ENCODE data around the gene APOOL. TPM values are rescaled to one million over a fixed set of nuclear protein-coding genes. Genes with fewer than 3 reads are reported as not detected.
A peak's percentile ranks its signal among the peaks of the same experiment; 100 is the strongest.

The APOOL gene
- total and polyA plus RNA-seq, 9 of the 15 experiments (the other 6 are each of a cell fraction or from before 2014, with no cell fraction given) = 4.6 to 20.5 (median 10.2) TPM

GRCh38 chrX:85111347-85111746 lies 107.7 kb downstream of the APOOL start (continued):
- TF ChIP-seq, protein P1, sequence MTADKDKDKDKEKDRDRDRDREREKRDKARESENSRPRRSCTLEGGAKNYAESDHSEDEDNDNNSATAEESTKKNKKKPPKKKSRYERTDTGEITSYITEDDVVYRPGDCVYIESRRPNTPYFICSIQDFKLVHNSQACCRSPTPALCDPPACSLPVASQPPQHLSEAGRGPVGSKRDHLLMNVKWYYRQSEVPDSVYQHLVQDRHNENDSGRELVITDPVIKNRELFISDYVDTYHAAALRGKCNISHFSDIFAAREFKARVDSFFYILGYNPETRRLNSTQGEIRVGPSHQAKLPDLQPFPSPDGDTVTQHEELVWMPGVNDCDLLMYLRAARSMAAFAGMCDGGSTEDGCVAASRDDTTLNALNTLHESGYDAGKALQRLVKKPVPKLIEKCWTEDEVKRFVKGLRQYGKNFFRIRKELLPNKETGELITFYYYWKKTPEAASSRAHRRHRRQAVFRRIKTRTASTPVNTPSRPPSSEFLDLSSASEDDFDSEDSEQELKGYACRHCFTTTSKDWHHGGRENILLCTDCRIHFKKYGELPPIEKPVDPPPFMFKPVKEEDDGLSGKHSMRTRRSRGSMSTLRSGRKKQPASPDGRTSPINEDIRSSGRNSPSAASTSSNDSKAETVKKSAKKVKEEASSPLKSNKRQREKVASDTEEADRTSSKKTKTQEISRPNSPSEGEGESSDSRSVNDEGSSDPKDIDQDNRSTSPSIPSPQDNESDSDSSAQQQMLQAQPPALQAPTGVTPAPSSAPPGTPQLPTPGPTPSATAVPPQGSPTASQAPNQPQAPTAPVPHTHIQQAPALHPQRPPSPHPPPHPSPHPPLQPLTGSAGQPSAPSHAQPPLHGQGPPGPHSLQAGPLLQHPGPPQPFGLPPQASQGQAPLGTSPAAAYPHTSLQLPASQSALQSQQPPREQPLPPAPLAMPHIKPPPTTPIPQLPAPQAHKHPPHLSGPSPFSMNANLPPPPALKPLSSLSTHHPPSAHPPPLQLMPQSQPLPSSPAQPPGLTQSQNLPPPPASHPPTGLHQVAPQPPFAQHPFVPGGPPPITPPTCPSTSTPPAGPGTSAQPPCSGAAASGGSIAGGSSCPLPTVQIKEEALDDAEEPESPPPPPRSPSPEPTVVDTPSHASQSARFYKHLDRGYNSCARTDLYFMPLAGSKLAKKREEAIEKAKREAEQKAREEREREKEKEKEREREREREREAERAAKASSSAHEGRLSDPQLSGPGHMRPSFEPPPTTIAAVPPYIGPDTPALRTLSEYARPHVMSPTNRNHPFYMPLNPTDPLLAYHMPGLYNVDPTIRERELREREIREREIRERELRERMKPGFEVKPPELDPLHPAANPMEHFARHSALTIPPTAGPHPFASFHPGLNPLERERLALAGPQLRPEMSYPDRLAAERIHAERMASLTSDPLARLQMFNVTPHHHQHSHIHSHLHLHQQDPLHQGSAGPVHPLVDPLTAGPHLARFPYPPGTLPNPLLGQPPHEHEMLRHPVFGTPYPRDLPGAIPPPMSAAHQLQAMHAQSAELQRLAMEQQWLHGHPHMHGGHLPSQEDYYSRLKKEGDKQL (CRISPR knock-in tag; IDR thresholded peaks at IDR 0.05; ENCODE audit: borderline replicate concordance) = no peak
- no peak for TF ChIP-seq LEF1 (IDR thresholded peaks at IDR 0.05)
- no peak for TF ChIP-seq ZFX (CRISPR knock-in tag; IDR thresholded peaks at IDR 0.05)
- no peak for TF ChIP-seq ZNF121 (CRISPR knock-in tag; conservative IDR thresholded peaks at IDR 0.05)
- no peak for TF ChIP-seq SUPT5H (IDR thresholded peaks at IDR 0.05)
- no peak for TF ChIP-seq MCM7 (IDR thresholded peaks at IDR 0.05)
- TF ChIP-seq ZNF12 (CRISPR knock-in tag; IDR thresholded peaks at IDR 0.05) = no peak
- TF ChIP-seq PHF21A (IDR thresholded peaks at IDR 0.05; ENCODE audit: borderline replicate concordance, low read depth) = no peak
- TF ChIP-seq, protein P2, sequence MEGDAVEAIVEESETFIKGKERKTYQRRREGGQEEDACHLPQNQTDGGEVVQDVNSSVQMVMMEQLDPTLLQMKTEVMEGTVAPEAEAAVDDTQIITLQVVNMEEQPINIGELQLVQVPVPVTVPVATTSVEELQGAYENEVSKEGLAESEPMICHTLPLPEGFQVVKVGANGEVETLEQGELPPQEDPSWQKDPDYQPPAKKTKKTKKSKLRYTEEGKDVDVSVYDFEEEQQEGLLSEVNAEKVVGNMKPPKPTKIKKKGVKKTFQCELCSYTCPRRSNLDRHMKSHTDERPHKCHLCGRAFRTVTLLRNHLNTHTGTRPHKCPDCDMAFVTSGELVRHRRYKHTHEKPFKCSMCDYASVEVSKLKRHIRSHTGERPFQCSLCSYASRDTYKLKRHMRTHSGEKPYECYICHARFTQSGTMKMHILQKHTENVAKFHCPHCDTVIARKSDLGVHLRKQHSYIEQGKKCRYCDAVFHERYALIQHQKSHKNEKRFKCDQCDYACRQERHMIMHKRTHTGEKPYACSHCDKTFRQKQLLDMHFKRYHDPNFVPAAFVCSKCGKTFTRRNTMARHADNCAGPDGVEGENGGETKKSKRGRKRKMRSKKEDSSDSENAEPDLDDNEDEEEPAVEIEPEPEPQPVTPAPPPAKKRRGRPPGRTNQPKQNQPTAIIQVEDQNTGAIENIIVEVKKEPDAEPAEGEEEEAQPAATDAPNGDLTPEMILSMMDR (IDR thresholded peaks at IDR 0.05 in 2 of 3, conservative IDR thresholded peaks at IDR 0.05 in 1 of 3; ENCODE audit: insufficient read depth in 2 of 3, low read depth in 1 of 3, low read length in 3 of 3) = peak in 2 of 3 experiments; percentile 41 to 61; a peak in 3 of 6 replicates
- no peak for TF ChIP-seq BRD4 (IDR thresholded peaks at IDR 0.05)
- TF ChIP-seq, protein P3, sequence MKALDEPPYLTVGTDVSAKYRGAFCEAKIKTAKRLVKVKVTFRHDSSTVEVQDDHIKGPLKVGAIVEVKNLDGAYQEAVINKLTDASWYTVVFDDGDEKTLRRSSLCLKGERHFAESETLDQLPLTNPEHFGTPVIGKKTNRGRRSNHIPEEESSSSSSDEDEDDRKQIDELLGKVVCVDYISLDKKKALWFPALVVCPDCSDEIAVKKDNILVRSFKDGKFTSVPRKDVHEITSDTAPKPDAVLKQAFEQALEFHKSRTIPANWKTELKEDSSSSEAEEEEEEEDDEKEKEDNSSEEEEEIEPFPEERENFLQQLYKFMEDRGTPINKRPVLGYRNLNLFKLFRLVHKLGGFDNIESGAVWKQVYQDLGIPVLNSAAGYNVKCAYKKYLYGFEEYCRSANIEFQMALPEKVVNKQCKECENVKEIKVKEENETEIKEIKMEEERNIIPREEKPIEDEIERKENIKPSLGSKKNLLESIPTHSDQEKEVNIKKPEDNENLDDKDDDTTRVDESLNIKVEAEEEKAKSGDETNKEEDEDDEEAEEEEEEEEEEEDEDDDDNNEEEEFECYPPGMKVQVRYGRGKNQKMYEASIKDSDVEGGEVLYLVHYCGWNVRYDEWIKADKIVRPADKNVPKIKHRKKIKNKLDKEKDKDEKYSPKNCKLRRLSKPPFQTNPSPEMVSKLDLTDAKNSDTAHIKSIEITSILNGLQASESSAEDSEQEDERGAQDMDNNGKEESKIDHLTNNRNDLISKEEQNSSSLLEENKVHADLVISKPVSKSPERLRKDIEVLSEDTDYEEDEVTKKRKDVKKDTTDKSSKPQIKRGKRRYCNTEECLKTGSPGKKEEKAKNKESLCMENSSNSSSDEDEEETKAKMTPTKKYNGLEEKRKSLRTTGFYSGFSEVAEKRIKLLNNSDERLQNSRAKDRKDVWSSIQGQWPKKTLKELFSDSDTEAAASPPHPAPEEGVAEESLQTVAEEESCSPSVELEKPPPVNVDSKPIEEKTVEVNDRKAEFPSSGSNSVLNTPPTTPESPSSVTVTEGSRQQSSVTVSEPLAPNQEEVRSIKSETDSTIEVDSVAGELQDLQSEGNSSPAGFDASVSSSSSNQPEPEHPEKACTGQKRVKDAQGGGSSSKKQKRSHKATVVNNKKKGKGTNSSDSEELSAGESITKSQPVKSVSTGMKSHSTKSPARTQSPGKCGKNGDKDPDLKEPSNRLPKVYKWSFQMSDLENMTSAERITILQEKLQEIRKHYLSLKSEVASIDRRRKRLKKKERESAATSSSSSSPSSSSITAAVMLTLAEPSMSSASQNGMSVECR (CRISPR knock-in tag; IDR thresholded peaks at IDR 0.05) = no peak
- TF ChIP-seq SRSF9 (IDR thresholded peaks at IDR 0.05; ENCODE audit: borderline replicate concordance, low read depth, low read length) = no peak
- TF ChIP-seq, protein P4, sequence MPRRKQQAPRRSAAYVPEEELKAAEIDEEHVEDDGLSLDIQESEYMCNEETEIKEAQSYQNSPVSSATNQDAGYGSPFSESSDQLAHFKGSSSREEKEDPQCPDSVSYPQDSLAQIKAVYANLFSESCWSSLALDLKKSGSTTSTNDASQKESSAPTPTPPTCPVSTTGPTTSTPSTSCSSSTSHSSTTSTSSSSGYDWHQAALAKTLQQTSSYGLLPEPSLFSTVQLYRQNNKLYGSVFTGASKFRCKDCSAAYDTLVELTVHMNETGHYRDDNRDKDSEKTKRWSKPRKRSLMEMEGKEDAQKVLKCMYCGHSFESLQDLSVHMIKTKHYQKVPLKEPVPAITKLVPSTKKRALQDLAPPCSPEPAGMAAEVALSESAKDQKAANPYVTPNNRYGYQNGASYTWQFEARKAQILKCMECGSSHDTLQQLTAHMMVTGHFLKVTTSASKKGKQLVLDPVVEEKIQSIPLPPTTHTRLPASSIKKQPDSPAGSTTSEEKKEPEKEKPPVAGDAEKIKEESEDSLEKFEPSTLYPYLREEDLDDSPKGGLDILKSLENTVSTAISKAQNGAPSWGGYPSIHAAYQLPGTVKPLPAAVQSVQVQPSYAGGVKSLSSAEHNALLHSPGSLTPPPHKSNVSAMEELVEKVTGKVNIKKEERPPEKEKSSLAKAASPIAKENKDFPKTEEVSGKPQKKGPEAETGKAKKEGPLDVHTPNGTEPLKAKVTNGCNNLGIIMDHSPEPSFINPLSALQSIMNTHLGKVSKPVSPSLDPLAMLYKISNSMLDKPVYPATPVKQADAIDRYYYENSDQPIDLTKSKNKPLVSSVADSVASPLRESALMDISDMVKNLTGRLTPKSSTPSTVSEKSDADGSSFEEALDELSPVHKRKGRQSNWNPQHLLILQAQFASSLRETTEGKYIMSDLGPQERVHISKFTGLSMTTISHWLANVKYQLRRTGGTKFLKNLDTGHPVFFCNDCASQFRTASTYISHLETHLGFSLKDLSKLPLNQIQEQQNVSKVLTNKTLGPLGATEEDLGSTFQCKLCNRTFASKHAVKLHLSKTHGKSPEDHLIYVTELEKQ (CRISPR knock-in tag; IDR thresholded peaks at IDR 0.05) = no peak
